Adrenal gland (tissue), 12 donors: ENCODE results near the gene CCDC167. TPM values are rescaled to one million over a fixed set of nuclear protein-coding genes. Genes with fewer than 3 reads are reported as not detected.

ENCODE experiments used
- DNase-seq, 7 donors: peaks; one replicate each; pipeline ENCODE4 v3.0.0-alpha.2; 2019 to 2020
- H3K27ac ChIP-seq, 5 donors: fragments of 200-600 bp; sonication (generic) in 4 of 5; 1 replicate in 3 of 5; 2 replicates in 2 of 5; pipeline versions ENCODE4 v1.5.1 to v1.8.0; 2016 to 2020; ENCODE audit warnings: mild to moderate bottlenecking in 1 of 5
- H3K27me3 ChIP-seq: fragments of 200-600 bp; 2 replicates; pipeline ENCODE4 v1.8.0; 2021
- H3K36me3 ChIP-seq, 2 donors: fragments of 200-600 bp; replicated peaks in 1 of 2; 1 replicate in 1 of 2; 2 replicates in 1 of 2; pipeline versions ENCODE4 v1.5.1 to v1.8.0; 2018 to 2022
- H3K4me1 ChIP-seq, 2 donors: fragments of 200-600 bp; replicated peaks in 1 of 2; 1 replicate in 1 of 2; 2 replicates in 1 of 2; pipeline versions ENCODE4 v1.5.1 to v1.8.0; 2018 to 2021
- H3K4me3 ChIP-seq, 4 donors: fragments of 200-600 bp; sonication (generic) in 3 of 4; one replicate each; pipeline ENCODE4 v1.5.1; 2016 to 2018
- H3K9me3 ChIP-seq, 3 donors: fragments of 200-600 bp; sonication (generic) in 1 of 3; replicated peaks in 1 of 3; 1 replicate in 2 of 3; 2 replicates in 1 of 3; pipeline versions ENCODE4 v1.5.1 to v1.8.0; 2016 to 2021
- POLR2A ChIP-seq, 2 donors: fragments of 450-650 bp; IDR thresholded peaks; one replicate each; pipeline ENCODE4 v1.6.1; 2017; ENCODE audit warnings: antibody characterized with exemption in 2 of 2, mild to moderate bottlenecking in 2 of 2, moderate library complexity in 1 of 2
- WGBS, 4 donors: extraction: QIAGEN DNeasy Blood & Tissue Kit in 2 of 4; methylation state at CpG; one replicate each; pipeline versions ENCODE4 v1.1.5 to v1.1.7; 2013 to 2017; 5-methylcytosine and 5-hydroxymethylcytosine counted together
- intact Hi-C, 2 donors: fragments of 100-400 bp; cut with DNase I; formaldehyde crosslinking; loops; one replicate each; pipeline versions ENCODE4 v1.14.1 to v1.15.0; 2022 to 2023
- polyA plus RNA-seq, 3 donors: library from polyadenylated mRNA; stranded (reverse); fragments of 200-250 nt in 2 of 3; fragments of 350-450 nt in 1 of 3; fragmentation: Illumina TruSeq in 1 of 3; extraction: RNeasy Lipid Tissue Mini Kit (QIAGEN cat#74804) in 1 of 3; gene quantifications; one replicate each; pipeline ENCODE4 v1.2.3, GENCODE V29; 2013 to 2014
- total RNA-seq, 9 donors: library from RNA; depleted of rRNA in 4 of 9; stranded (reverse); fragments of >200 nt in 4 of 9; fragments of 120-200 nt in 1 of 9; fragmentation: NEBNext Ultra II Directional in 1 of 9; extraction: Animal tissue kit (Norgen Biotek cat#: 25700) in 1 of 9; gene quantifications; one replicate each; pipeline versions ENCODE4 v1.1.0 to v1.2.4, GENCODE V29; 2013 to 2023
- TF ChIP-seq, protein P1 (sequence below), 6 experiments: fragments of 450-650 bp in 4 of 6; fragments of 200-600 bp in 2 of 6; sonication (generic) in 1 of 6; IDR thresholded peaks; 1 replicate in 5 of 6; 2 replicates in 1 of 6; pipeline versions ENCODE4 v1.5.1 to v1.8.0; 2016 to 2021; ENCODE audit warnings: antibody characterized with exemption in 6 of 6, mild to moderate bottlenecking in 2 of 6, moderate library complexity in 1 of 6
- donor health status: healthy with polysubstance abuse.
- donor health status: Bipolar disorder and iron deficiency.
- donor health status: DM: yes; HTN: yes; CAD: no.
- donor health status: DM: no; HTN: no; CAD: no.
- donor health status: DM: no; HTN: no; CAD: no.
- donor health status: DM: yes; HTN: yes; CAD: no.

CCDC167 gene
- total and polyA plus RNA-seq, 12 donors, result 14.4 to 69.2 (median 20.9) TPM

DNA sequence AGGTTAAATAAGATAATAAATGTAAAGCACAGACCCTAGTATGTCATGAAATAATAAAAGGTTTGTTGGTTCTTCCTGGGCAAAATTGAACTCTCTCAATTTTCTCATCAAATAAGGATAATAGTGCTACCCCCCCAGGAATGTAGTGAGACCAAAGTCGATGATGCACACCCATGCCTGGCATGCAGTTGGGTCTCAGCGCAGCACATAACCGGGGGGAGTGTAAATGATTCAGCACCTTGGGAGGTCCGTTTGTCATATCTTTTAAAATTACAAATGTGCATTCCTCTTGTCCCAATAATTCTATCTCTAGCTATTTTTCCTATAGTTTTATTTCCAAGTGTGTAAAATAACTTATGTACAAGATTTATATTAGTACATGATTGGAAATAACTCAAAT lies 31.3 kb upstream of the CCDC167 start:
- Histone ChIP-seq H3K27me3 (peaks cover 18% of the 10 kb centered on the region), H3K9me3 (no peaks in the 10 kb centered on the region), H3K4me3 (no peak overlapping the region), H3K36me3 (no peaks in the 10 kb centered on the region), H3K4me1 (peaks cover 0 to 6% of the 10 kb centered on the region in 2 donors), H3K27ac (no peak overlapping the region)
- intact Hi-C loops, result no loop called here
- WGBS, 4 donors, result 63 to 78% (median 73%) methylated on average over 4 of the region's 4 CpGs
- DNase-seq, result no peak
- no peak for TF ChIP-seq POLR2A (IDR thresholded peaks at IDR 0.05)
- TF ChIP-seq, protein P1, sequence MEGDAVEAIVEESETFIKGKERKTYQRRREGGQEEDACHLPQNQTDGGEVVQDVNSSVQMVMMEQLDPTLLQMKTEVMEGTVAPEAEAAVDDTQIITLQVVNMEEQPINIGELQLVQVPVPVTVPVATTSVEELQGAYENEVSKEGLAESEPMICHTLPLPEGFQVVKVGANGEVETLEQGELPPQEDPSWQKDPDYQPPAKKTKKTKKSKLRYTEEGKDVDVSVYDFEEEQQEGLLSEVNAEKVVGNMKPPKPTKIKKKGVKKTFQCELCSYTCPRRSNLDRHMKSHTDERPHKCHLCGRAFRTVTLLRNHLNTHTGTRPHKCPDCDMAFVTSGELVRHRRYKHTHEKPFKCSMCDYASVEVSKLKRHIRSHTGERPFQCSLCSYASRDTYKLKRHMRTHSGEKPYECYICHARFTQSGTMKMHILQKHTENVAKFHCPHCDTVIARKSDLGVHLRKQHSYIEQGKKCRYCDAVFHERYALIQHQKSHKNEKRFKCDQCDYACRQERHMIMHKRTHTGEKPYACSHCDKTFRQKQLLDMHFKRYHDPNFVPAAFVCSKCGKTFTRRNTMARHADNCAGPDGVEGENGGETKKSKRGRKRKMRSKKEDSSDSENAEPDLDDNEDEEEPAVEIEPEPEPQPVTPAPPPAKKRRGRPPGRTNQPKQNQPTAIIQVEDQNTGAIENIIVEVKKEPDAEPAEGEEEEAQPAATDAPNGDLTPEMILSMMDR (IDR thresholded peaks at IDR 0.05), result no peak

DNA sequence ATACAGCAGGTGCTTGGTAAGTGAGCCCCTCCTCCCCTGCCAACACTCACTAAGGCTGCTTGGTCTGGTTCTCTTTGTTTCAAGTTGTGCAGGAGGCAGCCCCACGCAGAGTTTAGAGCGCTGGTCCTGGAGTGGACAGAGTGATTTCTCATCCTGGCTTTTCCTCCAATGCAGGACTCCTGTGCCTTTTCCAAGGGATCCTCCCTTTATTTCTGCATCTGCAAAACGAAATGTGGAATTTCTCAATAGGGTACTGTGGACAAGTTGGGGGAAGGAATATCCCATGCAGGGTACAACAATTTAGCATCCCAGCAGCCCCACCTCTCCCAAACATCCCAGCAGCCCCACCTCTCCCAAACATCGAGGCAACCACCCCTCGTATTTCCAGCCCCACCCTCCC lies 30.6 kb upstream of the CCDC167 start:
- peaks cover 12% of the 10 kb centered on the region for H3K27me3 ChIP-seq
- H3K36me3 ChIP-seq, result no peaks in the 10 kb centered on the region
- intact Hi-C loops, result no loop called here
- H3K9me3 ChIP-seq, result no peaks in the 10 kb centered on the region
- no peak overlapping the region for H3K4me3 ChIP-seq
- DNase-seq, result no peak
- H3K4me1 ChIP-seq, result no peaks in the 10 kb centered on the region
- TF ChIP-seq, protein P1 (IDR thresholded peaks at IDR 0.05), result no peak
- WGBS, 4 donors, result 33 to 50% (median 39%) methylated on average over 5 of the region's 5 CpGs
- no peak overlapping the region for H3K27ac ChIP-seq

DNA sequence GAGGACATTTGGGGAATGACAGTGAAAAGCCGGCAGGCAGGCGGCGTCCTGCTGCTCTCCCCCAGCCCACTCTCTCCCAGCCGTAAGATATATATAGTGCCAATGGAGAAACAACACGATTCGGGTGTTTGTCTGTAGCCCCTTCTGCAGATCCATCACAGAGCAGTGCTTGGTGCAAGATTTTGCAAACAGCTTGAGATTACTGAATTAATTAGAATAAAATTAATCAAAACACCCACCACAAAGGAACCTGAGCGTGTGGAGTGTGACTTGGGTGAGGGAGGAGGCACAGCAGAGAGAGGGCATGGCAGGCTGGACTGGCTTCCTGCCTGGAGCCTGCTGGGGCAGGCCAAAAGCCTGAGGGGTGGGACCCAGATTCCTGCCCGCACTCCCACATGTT lies 28.8 kb upstream of the CCDC167 start:
- Histone ChIP-seq H3K4me3 (no peak overlapping the region), H3K36me3 (no peaks in the 10 kb centered on the region), H3K4me1 (no peaks in the 10 kb centered on the region), H3K9me3 (no peaks in the 10 kb centered on the region), H3K27me3 (no peaks in the 10 kb centered on the region), H3K27ac (no peak overlapping the region)
- no peak for DNase-seq
- WGBS, 4 donors, result 46 to 58% (median 51%) methylated on average over 8 of the region's 8 CpGs
- intact Hi-C loops, result no loop called here
- no peak for TF ChIP-seq POLR2A (IDR thresholded peaks at IDR 0.05)
- TF ChIP-seq, protein P1 (IDR thresholded peaks at IDR 0.05), result no peak

DNA sequence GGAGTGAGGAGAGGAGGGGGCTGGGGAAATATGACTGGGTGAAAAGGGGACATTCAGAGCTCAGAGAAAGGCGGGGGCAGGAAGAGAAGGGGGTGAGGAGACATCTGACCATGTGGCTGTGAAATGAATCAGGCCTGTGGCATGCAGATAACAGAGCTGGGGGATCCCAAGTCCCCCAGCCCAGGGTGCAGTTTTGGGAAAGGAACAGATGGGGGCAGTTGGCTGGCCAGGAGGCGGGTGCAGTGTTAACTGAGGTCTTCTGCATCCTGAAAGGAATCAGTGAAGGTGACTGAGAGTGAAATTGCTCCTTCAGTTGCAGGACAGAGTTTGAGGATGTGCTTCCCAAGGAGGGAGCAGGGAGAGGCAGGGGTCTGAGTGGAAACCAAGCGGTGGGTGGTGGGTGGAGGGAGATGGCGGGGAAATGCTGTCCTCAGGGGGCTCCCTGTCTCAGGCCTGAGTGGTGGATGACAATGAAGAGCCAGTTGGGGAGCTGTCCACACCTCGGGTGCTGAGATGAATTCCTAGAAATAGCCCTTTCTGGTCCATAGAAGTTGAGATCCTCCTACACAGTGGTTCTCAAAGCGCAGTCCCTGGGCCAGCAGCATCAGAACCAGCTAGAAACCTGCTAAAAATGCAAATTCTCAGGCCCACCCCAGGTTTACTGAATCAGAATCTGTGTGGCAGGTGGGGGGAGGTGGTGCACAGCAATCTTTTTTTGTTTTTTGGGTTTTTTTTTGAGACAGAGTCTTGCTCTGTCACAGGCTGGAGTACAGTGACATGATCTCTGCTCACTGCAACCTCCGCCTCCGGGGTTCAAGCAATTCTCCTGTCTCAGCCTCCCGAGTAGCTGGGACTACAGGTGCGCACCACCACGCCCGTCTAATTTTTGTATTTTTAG lies 26.0 kb upstream of the CCDC167 start:
- Histone ChIP-seq H3K9me3 (no peaks in the 10 kb centered on the region), H3K36me3 (no peaks in the 10 kb centered on the region), H3K27me3 (no peaks in the 10 kb centered on the region), H3K4me1 (no peaks in the 10 kb centered on the region), H3K4me3 (no peak overlapping the region), H3K27ac (no peak overlapping the region)
- intact Hi-C loops, result no loop called here
- no peak for DNase-seq
- 62 to 75% (median 67%) methylated on average over 11 to 12 of the region's 12 CpGs for WGBS, 4 donors
- TF ChIP-seq, protein P1 (IDR thresholded peaks at IDR 0.05), result no peak
- no peak for TF ChIP-seq POLR2A (IDR thresholded peaks at IDR 0.05)
